ENCODE data around the gene CAPZB. TPM values are rescaled to one million over a fixed set of nuclear protein-coding genes. Genes with fewer than 3 reads are reported as not detected.

CAPZB gene
- total RNA-seq, 2 experiments from 2014 or later = 335 to 340 TPM

- intact Hi-C loops (cut with micrococcal nuclease) = loop anchor here (5.0 to 10.0 kb wide), 3 partner anchors 37 to 118 kb away; a partner anchor contains a TSS
- H3K36me3 Mint-ChIP-seq (ENCODE audit: low read depth) = peaks cover 39% of the 10 kb centered on the region
- CTCF ChIA-PET = interaction anchor here (0.9 kb wide), 2 partner anchors 102 to 182 kb away, joined by 3 read pairs; no protein-coding TSS in a partner anchor
These were observed 5.8 kb downstream of the CAPZB start for GRCh38 chr1:19479351-19480120.

GRCh38 chr1:19478322-19478721 lies 7.0 kb downstream of the CAPZB start:
- POLR2A ChIA-PET = interaction anchor here (1.8 to 14.4 kb wide), 5 partner anchors 8 to 119 kb away, joined by 5 to 213 read pairs (median 10); partner anchors contain the start of gene CAPZB
- H3K4me3 Mint-ChIP-seq = peak overlapping the region; percentile 70
- intact Hi-C loops (cut with micrococcal nuclease) = loop anchor here (5.0 to 10.0 kb wide), 2 partner anchors 36 to 84 kb away; no protein-coding TSS in a partner anchor

More at GRCh38 chr1:19479351-19480120, 5.8 kb downstream of the CAPZB start:
- Mint-ChIP-seq H3K9me3 (no peaks in the 10 kb centered on the region), H3K27me3 (no peaks in the 10 kb centered on the region), H3K4me3 (no peak overlapping the region), H3K4me1 (ENCODE audit: low read depth) (peaks cover 94% of the 10 kb centered on the region), H3K27ac (peak overlapping the region; percentile 96)
- ATAC-seq (no peak), DNase-seq (no peak)
- POLR2A ChIA-PET = interaction anchor here (0.7 to 14.4 kb wide), 3 partner anchors 12 to 66 kb away, joined by 3 to 213 read pairs (median 10); no protein-coding TSS in a partner anchor
- no peak for TF ChIP-seq CTCF (IDR thresholded peaks at IDR 0.05)

GRCh38 chr1:19477284-19478249 lies 7.8 kb downstream of the CAPZB start:
- ChIA-PET CTCF (interaction anchor here (0.6 to 2.2 kb wide), 8 partner anchors 9 to 105 kb away, joined by 3 to 13 read pairs (median 4); no protein-coding TSS in a partner anchor), POLR2A (interaction anchor here (1.3 to 14.4 kb wide), 7 partner anchors 9 to 120 kb away, joined by 3 to 213 read pairs (median 8); partner anchors contain the start of gene CAPZB)
- peaks cover 93% of the 10 kb centered on the region for H3K4me1 Mint-ChIP-seq (ENCODE audit: low read depth)
- TF ChIP-seq CTCF (IDR thresholded peaks at IDR 0.05) = no peak
- DNase-seq (peak; percentile 87), ATAC-seq (peak; percentile 87)
- H3K4me3 Mint-ChIP-seq = peak overlapping the region; percentile 70
- intact Hi-C loops (cut with micrococcal nuclease) = loop anchor here (5.0 to 10.0 kb wide), 2 partner anchors 35 to 83 kb away; no protein-coding TSS in a partner anchor
- no peaks in the 10 kb centered on the region for H3K27me3 Mint-ChIP-seq
- H3K27ac Mint-ChIP-seq = peak overlapping the region; percentile 96
- H3K9me3 Mint-ChIP-seq = no peaks in the 10 kb centered on the region
- peaks cover 40% of the 10 kb centered on the region for H3K36me3 Mint-ChIP-seq (ENCODE audit: low read depth)

More at GRCh38 chr1:19478322-19478721, 7.0 kb downstream of the CAPZB start:
- Mint-ChIP-seq H3K27me3 (no peaks in the 10 kb centered on the region), H3K9me3 (no peaks in the 10 kb centered on the region), H3K4me1 (ENCODE audit: low read depth) (peaks cover 95% of the 10 kb centered on the region), H3K36me3 (ENCODE audit: low read depth) (peaks cover 42% of the 10 kb centered on the region), H3K27ac (peak overlapping the region; percentile 96)
- DNase-seq (no peak), ATAC-seq (no peak)
- TF ChIP-seq CTCF (IDR thresholded peaks at IDR 0.05) = no peak
- CTCF ChIA-PET = interaction anchor here (0.9 to 2.2 kb wide), 4 partner anchors 9 to 184 kb away, joined by 3 to 13 read pairs (median 8); no protein-coding TSS in a partner anchor

- ChIA-PET CTCF (interaction anchor here (0.6 to 2.2 kb wide), 7 partner anchors 8 to 172 kb away, joined by 3 to 13 read pairs (median 3); no protein-coding TSS in a partner anchor), POLR2A (interaction anchor here (1.3 to 14.4 kb wide), 7 partner anchors 9 to 121 kb away, joined by 3 to 213 read pairs (median 8); partner anchors contain the start of gene CAPZB)
- peak overlapping the region; percentile 96 for H3K27ac Mint-ChIP-seq
- H3K4me1 Mint-ChIP-seq (ENCODE audit: low read depth) = peaks cover 91% of the 10 kb centered on the region
- DNase-seq (peak; percentile 67), ATAC-seq (peak; percentile 73)
- TF ChIP-seq CTCF (IDR thresholded peaks at IDR 0.05) = no peak
- H3K27me3 Mint-ChIP-seq = no peaks in the 10 kb centered on the region
- peaks cover 47% of the 10 kb centered on the region for H3K36me3 Mint-ChIP-seq (ENCODE audit: low read depth)
- H3K9me3 Mint-ChIP-seq = no peaks in the 10 kb centered on the region
- H3K4me3 Mint-ChIP-seq = peak overlapping the region; percentile 70
- intact Hi-C loops (cut with micrococcal nuclease) = loop anchor here (5.0 to 10.0 kb wide), 2 partner anchors 34 to 82 kb away; no protein-coding TSS in a partner anchor
These were observed 8.7 kb downstream of the CAPZB start for GRCh38 chr1:19476450-19477190.

All from activated CD8-positive, alpha-beta T cell treated with anti-CD3 and anti-CD28 coated beads for 36 hours (primary cell).